Lower leg skin (tissue), 4 donors: ENCODE results near the gene BTBD16. TPM values are rescaled to one million over a fixed set of nuclear protein-coding genes. Genes with fewer than 3 reads are reported as not detected.

ENCODE experiments used
- DNase-seq, 2 donors: peaks; one replicate each; pipeline ENCODE4 v3.0.0-alpha.2; 2019; ENCODE audit warnings: low spot score in 2 of 2
- H3K4me3 ChIP-seq: fragments of 200-600 bp; sonication (generic); 2 replicates; pipeline ENCODE4 v1.5.1; 2017; ENCODE audit warnings: mild to moderate bottlenecking, low read depth; ENCODE audit not compliant: poor library complexity, severe bottlenecking
- CTCF ChIP-seq, 3 donors: fragments of 450-650 bp; IDR thresholded peaks; one replicate each; pipeline ENCODE4 v1.5.1; 2016; ENCODE audit warnings: antibody characterized with exemption in 3 of 3, mild to moderate bottlenecking in 3 of 3, moderate library complexity in 2 of 3
- POLR2A ChIP-seq, 2 donors: fragments of 450-650 bp; IDR thresholded peaks; one replicate each; pipeline ENCODE4 v1.6.1; 2016 to 2017; ENCODE audit warnings: antibody characterized with exemption in 2 of 2, mild to moderate bottlenecking in 1 of 2, moderate library complexity in 1 of 2
- WGBS, 2 donors: methylation state at CpG; one replicate each; pipeline ENCODE4 v1.1.5; 2018; 5-methylcytosine and 5-hydroxymethylcytosine counted together
- intact Hi-C: fragments of 100-400 bp; cut with DNase I; formaldehyde crosslinking; loops from one replicate; pipeline ENCODE4 v1.15.0; 2023; ENCODE audit warnings: low total_unique reads
- total RNA-seq, 4 donors: library from RNA; depleted of rRNA; stranded (reverse); fragments of >200 nt; gene quantifications; one replicate each; pipeline ENCODE4 v1.1.0, GENCODE V29; 2016

BTBD16 gene
- total RNA-seq, 4 donors from 2014 or later = 2.7 to 16.4 (median 9.0) TPM

GRCh38 chr10:122267849-122268737 lies 3.0 kb upstream of the BTBD16 start:
- 55 to 59% methylated on average over 14 of the region's 14 CpGs for WGBS, 2 donors
- DNase-seq = peak in 1 of 2 donors; percentile 85

GRCh38 chr10:122269059-122269687 lies 1.9 kb upstream of the BTBD16 start:
- no peak overlapping the region for H3K4me3 ChIP-seq
- intact Hi-C loops = no loop called here
- DNase-seq = peak in 1 of 2 donors; percentile 50
- 76 to 84% methylated on average over 10 of the region's 10 CpGs for WGBS, 2 donors
- TF ChIP-seq POLR2A (IDR thresholded peaks at IDR 0.05) (no peak), CTCF (IDR thresholded peaks at IDR 0.05) (no peak)

More at GRCh38 chr10:122267849-122268737, 3.0 kb upstream of the BTBD16 start:
- intact Hi-C loops = no loop called here
- no peak overlapping the region for H3K4me3 ChIP-seq
- TF ChIP-seq POLR2A (IDR thresholded peaks at IDR 0.05) (no peak), CTCF (IDR thresholded peaks at IDR 0.05) (no peak)

DNA sequence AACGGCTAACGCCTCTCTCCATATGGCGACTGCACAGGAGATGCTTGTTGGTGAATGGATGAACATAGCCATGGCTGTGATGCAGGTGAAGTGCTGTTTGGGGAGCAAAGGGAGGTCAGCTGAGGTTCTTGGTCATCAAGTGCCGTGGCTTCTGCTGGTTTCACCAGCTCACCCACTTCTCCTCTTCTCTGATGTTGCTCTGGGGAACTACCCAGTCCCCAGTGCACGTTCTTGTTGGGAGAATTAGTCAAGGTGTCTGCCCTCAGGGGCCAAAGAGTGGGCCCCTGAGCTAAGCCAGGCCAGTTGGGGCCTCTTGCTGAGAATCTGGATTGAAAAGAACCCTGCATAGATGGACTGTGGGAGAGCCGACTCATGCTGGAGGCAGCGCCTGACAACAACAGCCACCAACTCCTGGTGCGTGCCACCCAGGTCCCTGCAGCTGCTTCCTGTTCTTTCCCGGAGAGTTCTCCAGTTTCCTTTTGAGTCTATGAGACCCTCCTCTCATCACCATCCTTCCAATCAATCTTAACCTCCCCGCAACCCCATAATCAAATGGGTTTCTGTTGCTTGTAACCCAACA lies 3.0 kb downstream of the BTBD16 start:
- H3K4me3 ChIP-seq = no peak overlapping the region
- DNase-seq = peak in 1 of 2 donors; percentile 57
- intact Hi-C loops = no loop called here
- TF ChIP-seq POLR2A (IDR thresholded peaks at IDR 0.05) (no peak), CTCF (IDR thresholded peaks at IDR 0.05) (no peak)
- 85 to 88% methylated on average over 10 of the region's 10 CpGs for WGBS, 2 donors

GRCh38 chr10:122276611-122277208 lies 5.6 kb downstream of the BTBD16 start:
- H3K4me3 ChIP-seq = no peak overlapping the region
- intact Hi-C loops = no loop called here
- TF ChIP-seq CTCF (IDR thresholded peaks at IDR 0.05) = no peak
- TF ChIP-seq POLR2A (IDR thresholded peaks at IDR 0.05) = no peak
- WGBS, 2 donors = 91 to 93% methylated on average over 6 of the region's 6 CpGs
- DNase-seq = peak in 1 of 2 donors; percentile 71

GRCh38 chr10:122277526-122278136 lies 6.5 kb downstream of the BTBD16 start:
- WGBS, 2 donors = 77 to 80% methylated on average over 10 of the region's 10 CpGs
- peak in 1 of 2 donors; percentile 60 for DNase-seq
- H3K4me3 ChIP-seq = no peak overlapping the region
- TF ChIP-seq POLR2A (IDR thresholded peaks at IDR 0.05) (no peak), CTCF (IDR thresholded peaks at IDR 0.05) (no peak)
- intact Hi-C loops = no loop called here
